ENCODE data around the gene BMAL2. TPM values are rescaled to one million over a fixed set of nuclear protein-coding genes. Genes with fewer than 3 reads are reported as not detected.

BMAL2 gene
- total RNA-seq, 4 donors from 2014 or later: 0.10 to 0.97 (median 0.30) TPM

GRCh38 chr12:27344246-27344645, 11.6 kb downstream of the BMAL2 start:
- no peak overlapping the region for H3K27ac ChIP-seq
- H3K27me3 ChIP-seq: no peaks in the 10 kb centered on the region
- no peak overlapping the region for H3K4me3 ChIP-seq
- DNase-seq: no peak
- ATAC-seq: no peak
- TF ChIP-seq CTCF (IDR thresholded peaks at IDR 0.05 in 4 of 5, conservative IDR thresholded peaks at IDR 0.05 in 1 of 5): no peak
- TF ChIP-seq POLR2A (IDR thresholded peaks at IDR 0.05): no peak
- no peaks in the 10 kb centered on the region for H3K9me3 ChIP-seq
- intact Hi-C loops (cut with DNase I; ENCODE audit: low total_unique reads): no loop called here
- in situ Hi-C loops (cut with MboI; ENCODE audit: low sequenced_read_pairs in 4 of 4): no loop called here
- no peaks in the 10 kb centered on the region for H3K36me3 ChIP-seq
- H3K4me1 ChIP-seq: no peaks in the 10 kb centered on the region

- in situ Hi-C loops (cut with MboI; ENCODE audit: low sequenced_read_pairs in 4 of 4) (no loop called here), intact Hi-C loops (cut with DNase I; ENCODE audit: low total_unique reads) (no loop called here)
- H3K27ac ChIP-seq: no peak overlapping the region
- H3K4me1 ChIP-seq: no peaks in the 10 kb centered on the region
- DNase-seq: no peak
- H3K36me3 ChIP-seq: no peaks in the 10 kb centered on the region
- no peak for TF ChIP-seq CTCF (IDR thresholded peaks at IDR 0.05 in 4 of 5, conservative IDR thresholded peaks at IDR 0.05 in 1 of 5)
- TF ChIP-seq POLR2A (IDR thresholded peaks at IDR 0.05): no peak
- no peaks in the 10 kb centered on the region for H3K27me3 ChIP-seq
- H3K9me3 ChIP-seq: no peaks in the 10 kb centered on the region
- no peak for ATAC-seq
- H3K4me3 ChIP-seq: no peak overlapping the region
These were observed 12.1 kb downstream of the BMAL2 start for GRCh38 chr12:27344760-27345159.

- Histone ChIP-seq H3K4me1 (no peaks in the 10 kb centered on the region), H3K9me3 (no peaks in the 10 kb centered on the region), H3K27ac (no peak overlapping the region), H3K4me3 (no peak overlapping the region), H3K27me3 (no peaks in the 10 kb centered on the region), H3K36me3 (no peaks in the 10 kb centered on the region)
- intact Hi-C loops (cut with DNase I; ENCODE audit: low total_unique reads): no loop called here
- in situ Hi-C loops (cut with MboI; ENCODE audit: low sequenced_read_pairs in 4 of 4): no loop called here
- ATAC-seq: no peak
- no peak for DNase-seq
- no peak for TF ChIP-seq CTCF (IDR thresholded peaks at IDR 0.05 in 4 of 5, conservative IDR thresholded peaks at IDR 0.05 in 1 of 5)
These were observed 12.7 kb downstream of the BMAL2 start for GRCh38 chr12:27345376-27345775.

- in situ Hi-C loops (cut with MboI; ENCODE audit: low sequenced_read_pairs in 4 of 4): no loop called here
- ATAC-seq: no peak
These were observed 15.1 kb downstream of the BMAL2 start for GRCh38 chr12:27347779-27348178.

More at GRCh38 chr12:27347779-27348178, 15.1 kb downstream of the BMAL2 start:
- DNase-seq: no peak
- Histone ChIP-seq H3K9me3 (no peaks in the 10 kb centered on the region), H3K4me3 (no peak overlapping the region), H3K27me3 (no peaks in the 10 kb centered on the region), H3K36me3 (no peaks in the 10 kb centered on the region), H3K27ac (no peak overlapping the region), H3K4me1 (no peaks in the 10 kb centered on the region)
- no peak for TF ChIP-seq POLR2A (IDR thresholded peaks at IDR 0.05)
- no peak for TF ChIP-seq CTCF (IDR thresholded peaks at IDR 0.05 in 4 of 5, conservative IDR thresholded peaks at IDR 0.05 in 1 of 5)
- intact Hi-C loops (cut with DNase I; ENCODE audit: low total_unique reads): no loop called here

Measured in gastrocnemius medialis (tissue), 4 donors.